Calu3 (cell line): ENCODE data around the gene TXNDC5. TPM values are rescaled to one million over a fixed set of nuclear protein-coding genes. Genes with fewer than 3 reads are reported as not detected.

Experiments used
- BruUV-seq: library from RNA; stranded (reverse); fragments of 400-500 nt; replicated peaks from 2 replicates; lab custom pipeline; 2021; lab: Mats Ljungman, UMichigan
- CTCF ChIA-PET: fragments of 300-600 bp; sonication (Branson Sonifier 250); formaldehyde crosslinking; loops from one replicate; lab custom pipeline; 2022; ENCODE audit warnings: antibody characterized with exemption; lab: Charles Lee
- DNase-seq: peaks from one replicate; pipeline ENCODE4 v3.0.0; 2022
- H3K27ac Mint-ChIP-seq: one replicate; pipeline ENCODE4 v1.8.0; 2022; ENCODE audit warnings: mixed read lengths; ENCODE audit not compliant: unreplicated experiment
- H3K27me3 Mint-ChIP-seq: one replicate; pipeline ENCODE4 v1.8.0; 2022; ENCODE audit warnings: mixed read lengths; ENCODE audit not compliant: unreplicated experiment
- H3K36me3 Mint-ChIP-seq: one replicate; pipeline ENCODE4 v1.8.0; 2022; ENCODE audit warnings: mild to moderate bottlenecking, moderate library complexity, mixed read lengths; ENCODE audit not compliant: insufficient read depth, unreplicated experiment
- H3K4me1 Mint-ChIP-seq: one replicate; pipeline ENCODE4 v1.8.0; 2022; ENCODE audit warnings: mild to moderate bottlenecking, low read depth, mixed read lengths; ENCODE audit not compliant: unreplicated experiment
- H3K4me3 Mint-ChIP-seq: one replicate; pipeline ENCODE4 v1.8.0; 2022; ENCODE audit warnings: mild to moderate bottlenecking, low read depth, moderate library complexity, mixed read lengths; ENCODE audit not compliant: unreplicated experiment
- H3K9me3 Mint-ChIP-seq: one replicate; pipeline ENCODE4 v1.8.0; 2022; ENCODE audit warnings: low read depth, mixed read lengths; ENCODE audit not compliant: unreplicated experiment
- intact Hi-C: fragments of 100-400 bp; cut with micrococcal nuclease; formaldehyde crosslinking; loops from one replicate; pipeline ENCODE4 v1.10.0; 2022; ENCODE audit not compliant: unreplicated experiment
- total RNA-seq: library from RNA; stranded (reverse); gene quantifications from 2 replicates; pipeline ENCODE4 v1.2.3, GENCODE V29; 2022
- TF ChIP-seq, protein P1 (sequence below): fragments of 200-600 bp; IDR thresholded peaks from one replicate; pipeline ENCODE4 v1.8.0; 2022; ENCODE audit warnings: antibody characterized with exemption; ENCODE audit not compliant: unreplicated experiment

The TXNDC5 gene
- total RNA-seq, 1 experiment from 2014 or later: 111 TPM

DNA sequence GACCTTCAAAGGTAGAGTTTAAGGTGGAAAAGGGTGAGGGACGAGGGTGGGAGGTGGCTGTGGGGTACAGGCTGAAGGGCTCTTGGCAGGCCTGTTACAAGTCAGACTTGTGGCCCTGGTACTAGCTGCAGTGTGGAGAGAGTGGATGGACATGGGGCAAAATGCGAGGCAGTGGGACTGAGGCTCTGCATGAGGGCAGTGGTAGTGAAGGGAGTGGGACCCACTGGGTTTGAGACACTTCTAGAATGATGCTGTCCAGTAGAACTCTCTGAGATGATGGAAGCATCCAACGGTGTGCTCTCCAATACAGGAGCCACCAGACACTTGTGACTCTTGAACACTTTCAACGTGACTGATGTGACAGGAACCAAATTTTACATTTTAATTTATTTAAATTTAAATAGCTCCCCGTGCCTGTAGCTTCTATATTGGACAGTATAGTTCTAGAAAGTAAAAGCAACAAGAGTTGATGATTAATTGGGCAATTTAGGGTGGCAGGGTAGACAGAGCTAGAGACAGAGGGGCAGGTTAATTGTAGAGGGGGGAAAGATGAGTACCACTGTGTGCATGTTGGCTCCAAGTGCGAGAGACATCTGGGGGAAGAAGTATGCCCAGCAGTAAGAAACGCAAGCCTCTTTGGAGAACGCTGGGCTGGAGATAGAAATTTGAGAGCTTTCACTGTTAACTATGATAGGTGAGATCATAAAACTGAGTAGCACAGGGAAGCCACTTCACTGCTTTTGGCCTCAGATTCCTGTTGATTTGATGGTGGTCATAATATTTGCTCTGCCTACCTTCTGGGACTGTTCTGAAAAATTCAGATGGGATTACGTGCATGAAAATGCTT is 77.5 kb downstream of the TXNDC5 start:
- Mint-ChIP-seq H3K36me3 (no peaks in the 10 kb centered on the region), H3K27ac (no peak overlapping the region), H3K4me3 (no peak overlapping the region), H3K4me1 (no peaks in the 10 kb centered on the region), H3K27me3 (peaks cover 28% of the 10 kb centered on the region), H3K9me3 (no peaks in the 10 kb centered on the region)
- TF ChIP-seq, protein P1, sequence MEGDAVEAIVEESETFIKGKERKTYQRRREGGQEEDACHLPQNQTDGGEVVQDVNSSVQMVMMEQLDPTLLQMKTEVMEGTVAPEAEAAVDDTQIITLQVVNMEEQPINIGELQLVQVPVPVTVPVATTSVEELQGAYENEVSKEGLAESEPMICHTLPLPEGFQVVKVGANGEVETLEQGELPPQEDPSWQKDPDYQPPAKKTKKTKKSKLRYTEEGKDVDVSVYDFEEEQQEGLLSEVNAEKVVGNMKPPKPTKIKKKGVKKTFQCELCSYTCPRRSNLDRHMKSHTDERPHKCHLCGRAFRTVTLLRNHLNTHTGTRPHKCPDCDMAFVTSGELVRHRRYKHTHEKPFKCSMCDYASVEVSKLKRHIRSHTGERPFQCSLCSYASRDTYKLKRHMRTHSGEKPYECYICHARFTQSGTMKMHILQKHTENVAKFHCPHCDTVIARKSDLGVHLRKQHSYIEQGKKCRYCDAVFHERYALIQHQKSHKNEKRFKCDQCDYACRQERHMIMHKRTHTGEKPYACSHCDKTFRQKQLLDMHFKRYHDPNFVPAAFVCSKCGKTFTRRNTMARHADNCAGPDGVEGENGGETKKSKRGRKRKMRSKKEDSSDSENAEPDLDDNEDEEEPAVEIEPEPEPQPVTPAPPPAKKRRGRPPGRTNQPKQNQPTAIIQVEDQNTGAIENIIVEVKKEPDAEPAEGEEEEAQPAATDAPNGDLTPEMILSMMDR: no peak
- CTCF ChIA-PET: no interaction called here
- DNase-seq: no peak
- BruUV-seq: no TSS peak
- intact Hi-C loops: no loop called here

Other genes with a start within 250 kb of the TXNDC5 start
- 0.17 and 0.27 TPM in 2 replicates for gene BMP6, start 184.7 kb downstream of the TXNDC5 start, total RNA-seq
- 8.0 and 10.5 TPM in 2 replicates for gene BLOC1S5, start 153.6 kb upstream of the TXNDC5 start, total RNA-seq
- 38.8 and 41.5 TPM in 2 replicates for gene EEF1E1, start 191.8 kb upstream of the TXNDC5 start, total RNA-seq